Stomach (tissue), 9 donors: ENCODE results near the gene SESN2. TPM values are rescaled to one million over a fixed set of nuclear protein-coding genes. Genes with fewer than 3 reads are reported as not detected.

Experiments
- DNase-seq, 2 donors: peaks; one replicate each; pipeline versions ENCODE4 v3.0.0 to v3.0.0-alpha.2; 2013 to 2019
- H3K27ac ChIP-seq, 5 donors: fragments of 200-600 bp in 4 of 5; sonication (generic) in 4 of 5; one replicate each; pipeline ENCODE4 v1.5.1; 2013 to 2019; ENCODE audit warnings: mild to moderate bottlenecking in 1 of 5, moderate library complexity in 1 of 5
- H3K27me3 ChIP-seq, 3 donors: fragments of 200-600 bp; sonication (generic); one replicate each; pipeline ENCODE4 v1.5.1; 2017 to 2019; ENCODE audit warnings: mixed run types in 1 of 3
- H3K36me3 ChIP-seq, 4 donors: fragments of 200-600 bp; sonication (generic); 1 replicate in 3 of 4; 2 replicates in 1 of 4; pipeline ENCODE4 v1.5.1; 2016 to 2019
- H3K4me1 ChIP-seq, 4 donors: fragments of 200-600 bp; sonication (generic); one replicate each; pipeline ENCODE4 v1.5.1; 2016 to 2019
- H3K4me3 ChIP-seq, 4 donors: fragments of 200-600 bp; sonication (generic) in 3 of 4; one replicate each; pipeline ENCODE4 v1.5.1; 2016 to 2019; ENCODE audit warnings: mild to moderate bottlenecking in 1 of 4
- H3K9me3 ChIP-seq, 4 donors: fragments of 200-600 bp; sonication (generic); one replicate each; pipeline ENCODE4 v1.5.1; 2016 to 2019
- EP300 ChIP-seq: sonication (generic); formaldehyde crosslinking; IDR thresholded peaks from one replicate; pipeline ENCODE4 v1.6.1; 2017; ENCODE audit warnings: antibody characterized with exemption
- POLR2A ChIP-seq, 4 donors: fragments of 450-650 bp; IDR thresholded peaks; one replicate each; pipeline ENCODE4 v1.6.1; 2016; ENCODE audit warnings: antibody characterized with exemption in 4 of 4, control low read depth in 2 of 4, mild to moderate bottlenecking in 1 of 4, moderate library complexity in 1 of 4
- POLR2AphosphoS5 ChIP-seq, 3 donors: sonication (generic); formaldehyde crosslinking; IDR thresholded peaks; one replicate each; pipeline ENCODE4 v1.6.1; 2016; ENCODE audit warnings: antibody characterized with exemption in 3 of 3
- WGBS, 5 donors: extraction: QIAGEN DNeasy Blood & Tissue Kit in 3 of 5; methylation state at CpG; one replicate each; pipeline versions ENCODE4 v1.1.5 to v1.1.7; 2013 to 2018; 5-methylcytosine and 5-hydroxymethylcytosine counted together
- intact Hi-C: fragments of 100-400 bp; cut with DNase I; formaldehyde crosslinking; loops from one replicate; pipeline ENCODE4 v1.15.1; 2023; ENCODE audit warnings: low total_unique reads
- polyA plus RNA-seq, 3 donors: library from polyadenylated mRNA; stranded (reverse); fragments of 200-250 nt; gene quantifications; one replicate each; pipeline ENCODE4 v1.2.3, GENCODE V29; 2013
- total RNA-seq, 5 donors: library from RNA; depleted of rRNA; stranded (reverse); fragments of >200 nt; gene quantifications; one replicate each; pipeline versions ENCODE4 v1.1.0 to v1.2.3, GENCODE V29; 2014 to 2016
- TF ChIP-seq, protein P1 (sequence below), 7 experiments: fragments of 450-650 bp in 4 of 7; fragments of 200-600 bp in 3 of 7; sonication (generic) in 3 of 7; IDR thresholded peaks; one replicate each; pipeline ENCODE4 v1.5.1; 2016 to 2019; ENCODE audit warnings: antibody characterized with exemption in 7 of 7, control low read depth in 2 of 7, mild to moderate bottlenecking in 1 of 7
- donor health status: healthy with polysubstance abuse.
- donor health status: Bipolar disorder and iron deficiency.
- donor health status: healthy.

SESN2 gene
- total and polyA plus RNA-seq, 8 donors: 2.3 to 20.3 (median 6.3) TPM

DNA sequence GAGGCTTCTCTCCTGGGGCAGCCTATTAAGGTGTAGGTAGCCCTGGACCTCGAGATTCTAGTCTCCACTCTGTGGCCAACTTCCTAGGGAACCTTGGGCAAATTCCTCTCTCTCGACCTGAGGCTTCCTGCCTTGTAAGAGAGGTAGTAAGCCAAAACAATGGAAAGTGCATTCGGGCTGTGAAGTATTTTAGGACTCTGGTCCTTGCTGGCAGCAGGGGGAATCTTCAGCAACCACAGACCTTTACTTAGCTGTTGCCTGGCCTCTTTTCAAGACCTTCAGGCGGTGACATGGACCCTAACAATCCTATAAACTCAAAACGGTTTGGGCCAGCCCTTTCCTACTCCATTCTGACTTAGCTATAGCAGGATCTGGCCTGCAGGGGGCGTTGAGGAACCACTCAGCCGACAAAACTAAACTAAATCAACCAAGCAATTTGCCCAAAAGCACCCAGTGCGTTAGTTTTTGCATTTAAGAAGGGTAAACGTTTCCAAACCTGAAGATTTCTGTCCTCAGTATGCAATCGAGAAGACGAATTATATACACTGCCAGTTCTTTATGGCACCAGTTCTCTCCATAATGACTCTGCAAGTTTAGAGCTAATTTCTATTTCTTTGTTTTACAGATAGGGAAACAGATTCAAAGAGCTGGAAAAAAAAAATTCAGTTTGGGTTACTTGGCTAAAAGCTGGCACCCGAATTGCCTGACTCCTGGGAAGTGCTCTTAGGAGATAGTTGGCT is 10.9 kb upstream of the SESN2 start:
- no peaks in the 10 kb centered on the region for H3K9me3 ChIP-seq
- 1 to 4% (median 2%) methylated on average over 12 of the region's 12 CpGs for WGBS, 5 donors
- TF ChIP-seq, protein P1, sequence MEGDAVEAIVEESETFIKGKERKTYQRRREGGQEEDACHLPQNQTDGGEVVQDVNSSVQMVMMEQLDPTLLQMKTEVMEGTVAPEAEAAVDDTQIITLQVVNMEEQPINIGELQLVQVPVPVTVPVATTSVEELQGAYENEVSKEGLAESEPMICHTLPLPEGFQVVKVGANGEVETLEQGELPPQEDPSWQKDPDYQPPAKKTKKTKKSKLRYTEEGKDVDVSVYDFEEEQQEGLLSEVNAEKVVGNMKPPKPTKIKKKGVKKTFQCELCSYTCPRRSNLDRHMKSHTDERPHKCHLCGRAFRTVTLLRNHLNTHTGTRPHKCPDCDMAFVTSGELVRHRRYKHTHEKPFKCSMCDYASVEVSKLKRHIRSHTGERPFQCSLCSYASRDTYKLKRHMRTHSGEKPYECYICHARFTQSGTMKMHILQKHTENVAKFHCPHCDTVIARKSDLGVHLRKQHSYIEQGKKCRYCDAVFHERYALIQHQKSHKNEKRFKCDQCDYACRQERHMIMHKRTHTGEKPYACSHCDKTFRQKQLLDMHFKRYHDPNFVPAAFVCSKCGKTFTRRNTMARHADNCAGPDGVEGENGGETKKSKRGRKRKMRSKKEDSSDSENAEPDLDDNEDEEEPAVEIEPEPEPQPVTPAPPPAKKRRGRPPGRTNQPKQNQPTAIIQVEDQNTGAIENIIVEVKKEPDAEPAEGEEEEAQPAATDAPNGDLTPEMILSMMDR (IDR thresholded peaks at IDR 0.05): peak in 5 of 7 experiments; percentile 76 to 95 (median 90)
- TF ChIP-seq POLR2A (IDR thresholded peaks at IDR 0.05) (no peak), EP300 (no peak), POLR2AphosphoS5 (IDR thresholded peaks at IDR 0.05) (peak in 2 of 3 donors; percentile 21 to 66)
- peak overlapping the region; percentile 85 to 96 (median 89) for H3K27ac ChIP-seq
- peak overlapping the region in 3 of 4 donors; percentile 7 to 21 (median 16) for H3K4me3 ChIP-seq
- H3K27me3 ChIP-seq: no peaks in the 10 kb centered on the region
- DNase-seq: peak; percentile 88 to 93
- H3K4me1 ChIP-seq: peaks cover 35 to 73% (median 55%) of the 10 kb centered on the region in 4 donors
- intact Hi-C loops: no loop called here
- no peaks in the 10 kb centered on the region for H3K36me3 ChIP-seq

DNA sequence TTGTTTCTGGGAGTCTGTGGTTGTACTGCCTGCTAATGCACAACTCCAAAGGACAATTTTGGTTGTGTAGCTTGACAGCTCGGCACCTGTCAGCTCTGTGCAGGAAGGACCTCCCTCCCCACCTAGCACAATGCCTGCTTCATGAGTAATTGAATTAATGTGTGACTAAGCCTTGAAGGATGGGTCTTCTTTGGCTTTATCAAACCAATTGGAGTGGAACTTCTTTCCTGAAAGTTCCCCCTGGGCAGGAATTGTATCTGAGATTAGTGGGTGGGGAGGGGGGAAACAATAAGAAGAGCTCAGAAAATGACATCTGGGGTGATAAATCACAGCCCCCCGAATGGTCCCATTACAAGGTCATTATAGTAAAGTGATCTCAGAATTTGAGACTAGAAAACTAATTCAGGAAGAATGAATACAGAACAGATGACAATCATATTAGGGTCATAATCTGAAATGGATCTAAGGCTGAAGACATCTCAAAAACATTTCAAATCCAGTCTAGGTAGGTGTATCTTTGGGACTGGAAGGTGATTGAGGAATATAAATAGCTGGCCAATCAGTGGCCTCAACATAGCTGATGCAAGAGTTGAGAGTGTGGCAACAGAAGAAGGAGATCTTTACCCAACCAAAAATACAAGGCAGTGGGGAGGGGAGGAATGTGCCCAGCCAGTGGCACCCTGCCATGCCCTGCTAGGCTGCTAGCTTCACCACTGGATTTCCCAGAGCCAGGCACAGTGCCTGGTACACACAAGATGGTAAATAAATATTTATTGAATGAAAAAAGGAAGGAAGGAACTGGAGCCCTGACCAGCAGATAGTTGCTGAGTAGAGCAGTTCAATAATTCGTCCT is 10.1 kb upstream of the SESN2 start:
- Histone ChIP-seq H3K9me3 (no peaks in the 10 kb centered on the region), H3K4me3 (peak overlapping the region in 3 of 4 donors; percentile 7 to 21 (median 16)), H3K27me3 (no peaks in the 10 kb centered on the region), H3K36me3 (no peaks in the 10 kb centered on the region), H3K27ac (peak overlapping the region; percentile 13 to 96 (median 89)), H3K4me1 (peaks cover 34 to 65% (median 47%) of the 10 kb centered on the region in 4 donors)
- peak; percentile 59 to 80 for DNase-seq
- intact Hi-C loops: no loop called here
- TF ChIP-seq EP300 (no peak), POLR2AphosphoS5 (IDR thresholded peaks at IDR 0.05) (peak in 1 of 3 donors; percentile 29)
- WGBS, 5 donors: 15 to 21% (median 17%) methylated on average over 3 of the region's 3 CpGs

DNA sequence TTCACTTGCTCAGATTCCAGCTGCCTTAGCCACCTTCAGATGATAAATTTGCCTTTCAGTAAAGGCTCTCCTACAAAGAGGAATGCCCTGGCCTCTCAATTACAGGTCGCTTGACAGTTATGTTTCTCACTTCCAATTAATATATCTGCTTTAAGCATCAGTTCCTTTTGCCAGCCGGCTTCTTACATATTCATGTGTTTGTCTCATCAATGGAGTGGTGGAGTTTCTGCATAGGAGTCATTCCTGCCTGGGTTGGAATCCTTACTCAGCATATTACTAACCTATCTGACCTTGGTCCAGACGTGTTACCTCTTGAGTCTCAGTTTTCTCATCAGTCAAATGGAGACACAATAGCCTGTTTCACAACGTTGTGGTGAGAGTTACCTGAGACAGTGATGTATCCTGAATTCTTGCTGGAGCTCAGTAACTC is 9.4 kb upstream of the SESN2 start:
- 48 to 53% (median 50%) methylated on average over 4 of the region's 4 CpGs for WGBS, 5 donors
- no peak for DNase-seq
- Histone ChIP-seq H3K36me3 (no peaks in the 10 kb centered on the region), H3K4me3 (no peak overlapping the region), H3K9me3 (no peaks in the 10 kb centered on the region), H3K4me1 (peaks cover 27 to 59% (median 41%) of the 10 kb centered on the region in 4 donors), H3K27me3 (no peaks in the 10 kb centered on the region), H3K27ac (peak overlapping the region; percentile 13 to 96 (median 89))
- intact Hi-C loops: no loop called here
- TF ChIP-seq, protein P1 (IDR thresholded peaks at IDR 0.05): no peak
- TF ChIP-seq POLR2A (IDR thresholded peaks at IDR 0.05) (no peak), POLR2AphosphoS5 (IDR thresholded peaks at IDR 0.05) (no peak), EP300 (no peak)

DNA sequence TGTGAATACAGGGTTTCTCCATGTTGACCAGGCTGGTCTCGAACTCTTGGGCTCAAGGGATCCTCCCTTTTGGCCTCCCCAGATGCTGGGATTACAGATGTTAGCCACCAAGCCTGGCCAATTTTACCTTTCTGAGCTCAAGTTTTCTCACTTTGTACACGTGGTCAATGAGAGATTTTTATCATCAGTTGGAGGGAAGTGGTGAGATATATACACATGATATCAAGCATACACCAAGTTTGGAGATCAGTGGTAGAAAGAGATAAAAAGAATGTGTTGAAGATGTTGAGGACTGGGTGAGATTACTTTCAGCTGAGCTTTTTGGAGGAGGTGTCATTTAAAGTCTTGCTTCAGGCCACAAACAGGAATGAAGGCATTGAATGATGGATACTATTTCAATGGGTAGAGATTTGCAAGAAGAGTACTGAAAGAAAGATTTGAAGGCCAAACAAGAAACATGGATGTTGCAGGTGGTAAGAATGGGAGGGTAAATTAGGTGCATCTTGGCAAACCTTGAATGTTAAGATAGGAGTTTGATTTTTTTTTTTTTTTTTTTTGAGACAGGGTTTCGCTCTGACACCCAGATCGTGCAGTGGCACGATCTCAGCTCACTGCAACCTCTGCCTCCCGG is 3.0 kb upstream of the SESN2 start:
- peaks cover 8 to 24% (median 18%) of the 10 kb centered on the region in 4 donors for H3K4me1 ChIP-seq
- no peak overlapping the region for H3K27ac ChIP-seq
- intact Hi-C loops: no loop called here
- no peaks in the 10 kb centered on the region for H3K36me3 ChIP-seq
- H3K4me3 ChIP-seq: no peak overlapping the region
- WGBS, 5 donors: 67 to 81% (median 74%) methylated on average over 6 of the region's 6 CpGs
- DNase-seq: no peak
- TF ChIP-seq, protein P1 (IDR thresholded peaks at IDR 0.05): no peak
- TF ChIP-seq POLR2A (IDR thresholded peaks at IDR 0.05) (no peak), POLR2AphosphoS5 (IDR thresholded peaks at IDR 0.05) (no peak), EP300 (no peak)
- H3K27me3 ChIP-seq: no peaks in the 10 kb centered on the region
- H3K9me3 ChIP-seq: no peaks in the 10 kb centered on the region
